ENCODE data around the gene MFAP4. TPM values are rescaled to one million over a fixed set of nuclear protein-coding genes. Genes with fewer than 3 reads are reported as not detected.

MFAP4 gene
- total RNA-seq, 1 donor from 2014 or later = 85.8 TPM

DNA sequence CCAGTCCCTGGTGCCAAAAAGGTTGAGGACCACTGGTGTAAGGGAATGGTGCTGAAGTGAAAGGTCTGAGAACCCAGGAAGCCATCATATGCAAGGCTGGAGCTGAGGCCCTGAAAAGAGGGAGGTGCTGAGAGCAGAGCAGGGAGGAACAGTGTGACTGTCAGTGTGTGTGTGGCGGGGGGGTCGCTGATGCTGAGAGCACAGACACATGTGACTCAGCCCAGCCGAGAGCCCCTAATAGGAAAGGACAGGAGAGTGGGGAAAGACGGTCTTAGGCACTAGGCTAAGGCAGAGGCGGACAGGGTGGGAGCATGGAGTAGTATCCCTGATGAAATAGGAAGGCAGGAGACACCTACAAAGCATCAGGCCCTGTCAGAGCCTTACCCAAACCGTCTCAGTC is 25.7 kb downstream of the MFAP4 start:
- H3K9me3 Mint-ChIP-seq (ENCODE audit: unreplicated experiment) = no peaks in the 10 kb centered on the region
- H3K36me3 Mint-ChIP-seq (ENCODE audit: unreplicated experiment) = peaks cover 10% of the 10 kb centered on the region
- peak overlapping the region; percentile 65 for H3K4me3 Mint-ChIP-seq (ENCODE audit: unreplicated experiment)
- peak overlapping the region; percentile 72 for H3K27ac Mint-ChIP-seq (ENCODE audit: unreplicated experiment)
- H3K4me1 Mint-ChIP-seq (ENCODE audit: unreplicated experiment) = peaks cover 30% of the 10 kb centered on the region
- H3K27me3 Mint-ChIP-seq (ENCODE audit: unreplicated experiment) = no peaks in the 10 kb centered on the region
- no peak for TF ChIP-seq CTCF (IDR thresholded peaks at IDR 0.05)
- no peak for DNase-seq (ENCODE audit: extremely low spot score, unreplicated experiment)

DNA sequence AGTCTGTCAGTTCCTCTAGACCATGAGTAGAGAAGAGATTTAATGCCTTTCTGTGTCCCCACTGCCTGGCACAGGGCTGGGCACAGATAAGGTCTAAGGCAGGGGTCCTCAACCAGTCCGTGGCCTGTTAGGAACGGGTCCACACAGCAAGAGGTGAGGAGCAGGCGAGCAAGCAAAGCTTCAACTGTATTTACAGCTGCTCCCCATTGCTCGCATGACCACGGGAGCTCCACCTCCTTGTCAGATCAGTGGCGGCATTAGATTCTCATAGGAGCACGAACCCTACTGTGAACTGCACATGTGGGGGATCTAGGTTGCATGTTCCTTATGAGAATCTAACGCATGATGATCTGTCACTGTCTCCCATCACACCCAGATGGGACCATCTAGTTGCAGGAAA is 26.2 kb downstream of the MFAP4 start:
- Mint-ChIP-seq H3K4me3 (ENCODE audit: unreplicated experiment) (no peak overlapping the region), H3K4me1 (ENCODE audit: unreplicated experiment) (peaks cover 30% of the 10 kb centered on the region)

GRCh38 chr17:19359856-19360255 is 27.1 kb downstream of the MFAP4 start:
- TF ChIP-seq CTCF (IDR thresholded peaks at IDR 0.05) = no peak
- Mint-ChIP-seq H3K9me3 (ENCODE audit: unreplicated experiment) (no peaks in the 10 kb centered on the region), H3K4me3 (ENCODE audit: unreplicated experiment) (no peak overlapping the region), H3K36me3 (ENCODE audit: unreplicated experiment) (peaks cover 10% of the 10 kb centered on the region), H3K27ac (ENCODE audit: unreplicated experiment) (no peak overlapping the region), H3K4me1 (ENCODE audit: unreplicated experiment) (peaks cover 27% of the 10 kb centered on the region), H3K27me3 (ENCODE audit: unreplicated experiment) (no peaks in the 10 kb centered on the region)
- DNase-seq (ENCODE audit: extremely low spot score, unreplicated experiment) = no peak

More for the DNA sequence above, 26.2 kb downstream of the MFAP4 start:
- no peak for TF ChIP-seq CTCF (IDR thresholded peaks at IDR 0.05)
- no peaks in the 10 kb centered on the region for H3K9me3 Mint-ChIP-seq (ENCODE audit: unreplicated experiment)
- no peaks in the 10 kb centered on the region for H3K27me3 Mint-ChIP-seq (ENCODE audit: unreplicated experiment)
- H3K36me3 Mint-ChIP-seq (ENCODE audit: unreplicated experiment) = peaks cover 10% of the 10 kb centered on the region
- no peak overlapping the region for H3K27ac Mint-ChIP-seq (ENCODE audit: unreplicated experiment)
- no peak for DNase-seq (ENCODE audit: extremely low spot score, unreplicated experiment)

DNA sequence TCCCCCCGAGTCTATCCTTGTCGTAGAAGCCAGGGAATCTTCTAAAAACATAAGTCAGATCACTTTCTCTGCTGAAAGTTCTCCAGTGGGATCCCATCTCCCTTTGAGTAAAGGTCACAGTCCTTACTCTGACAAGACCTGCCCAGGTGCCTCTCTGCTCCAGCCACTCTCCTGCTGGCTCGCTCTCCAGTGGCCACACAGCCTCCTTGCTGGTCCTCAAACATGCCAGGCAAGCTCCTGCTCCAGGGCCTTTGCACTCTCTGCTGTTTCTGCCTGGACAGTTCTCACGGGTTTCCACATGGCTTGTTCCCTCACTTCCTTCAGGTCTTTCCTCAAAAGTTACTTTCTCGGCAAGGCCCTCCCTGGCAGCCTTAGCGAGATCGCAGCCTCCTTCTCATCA is 27.8 kb downstream of the MFAP4 start:
- Mint-ChIP-seq H3K9me3 (ENCODE audit: unreplicated experiment) (no peaks in the 10 kb centered on the region), H3K4me3 (ENCODE audit: unreplicated experiment) (no peak overlapping the region), H3K27me3 (ENCODE audit: unreplicated experiment) (no peaks in the 10 kb centered on the region), H3K4me1 (ENCODE audit: unreplicated experiment) (peaks cover 25% of the 10 kb centered on the region), H3K27ac (ENCODE audit: unreplicated experiment) (no peak overlapping the region), H3K36me3 (ENCODE audit: unreplicated experiment) (peaks cover 10% of the 10 kb centered on the region)
- no peak for DNase-seq (ENCODE audit: extremely low spot score, unreplicated experiment)
- no peak for TF ChIP-seq CTCF (IDR thresholded peaks at IDR 0.05)

GRCh38 chr17:19357761-19358160 is 29.2 kb downstream of the MFAP4 start:
- H3K27ac Mint-ChIP-seq (ENCODE audit: unreplicated experiment) = no peak overlapping the region
- H3K4me3 Mint-ChIP-seq (ENCODE audit: unreplicated experiment) = no peak overlapping the region
- H3K9me3 Mint-ChIP-seq (ENCODE audit: unreplicated experiment) = no peaks in the 10 kb centered on the region
- H3K4me1 Mint-ChIP-seq (ENCODE audit: unreplicated experiment) = peaks cover 20% of the 10 kb centered on the region
- no peak for DNase-seq (ENCODE audit: extremely low spot score, unreplicated experiment)
- TF ChIP-seq CTCF (IDR thresholded peaks at IDR 0.05) = no peak
- peaks cover 10% of the 10 kb centered on the region for H3K36me3 Mint-ChIP-seq (ENCODE audit: unreplicated experiment)
- no peaks in the 10 kb centered on the region for H3K27me3 Mint-ChIP-seq (ENCODE audit: unreplicated experiment)
